Hepatocyte (in vitro differentiated cells): Measurements from ENCODE around the gene TSKS.

Experiments used
- EZH2 ChIP-seq: fragments of 200-600 bp; sonication (generic); IDR thresholded peaks from 2 replicates; pipeline ENCODE4 v1.6.1; 2016; ENCODE audit warnings: antibody characterized with exemption, mild to moderate bottlenecking, borderline replicate concordance
- EZH2phosphoT487 ChIP-seq: fragments of 200-600 bp; sonication (generic); IDR thresholded peaks from one replicate; pipeline ENCODE4 v1.6.1; 2018; ENCODE audit warnings: antibody characterized with exemption, mild to moderate bottlenecking, low read depth, moderate library complexity; ENCODE audit not compliant: unreplicated experiment, severe bottlenecking
- TF ChIP-seq, protein P1 (sequence below): fragments of 200-600 bp; sonication (generic); IDR thresholded peaks from 2 replicates; pipeline ENCODE4 v1.5.1; 2016; ENCODE audit warnings: antibody characterized with exemption, mild to moderate bottlenecking; ENCODE audit not compliant: poor library complexity

DNA sequence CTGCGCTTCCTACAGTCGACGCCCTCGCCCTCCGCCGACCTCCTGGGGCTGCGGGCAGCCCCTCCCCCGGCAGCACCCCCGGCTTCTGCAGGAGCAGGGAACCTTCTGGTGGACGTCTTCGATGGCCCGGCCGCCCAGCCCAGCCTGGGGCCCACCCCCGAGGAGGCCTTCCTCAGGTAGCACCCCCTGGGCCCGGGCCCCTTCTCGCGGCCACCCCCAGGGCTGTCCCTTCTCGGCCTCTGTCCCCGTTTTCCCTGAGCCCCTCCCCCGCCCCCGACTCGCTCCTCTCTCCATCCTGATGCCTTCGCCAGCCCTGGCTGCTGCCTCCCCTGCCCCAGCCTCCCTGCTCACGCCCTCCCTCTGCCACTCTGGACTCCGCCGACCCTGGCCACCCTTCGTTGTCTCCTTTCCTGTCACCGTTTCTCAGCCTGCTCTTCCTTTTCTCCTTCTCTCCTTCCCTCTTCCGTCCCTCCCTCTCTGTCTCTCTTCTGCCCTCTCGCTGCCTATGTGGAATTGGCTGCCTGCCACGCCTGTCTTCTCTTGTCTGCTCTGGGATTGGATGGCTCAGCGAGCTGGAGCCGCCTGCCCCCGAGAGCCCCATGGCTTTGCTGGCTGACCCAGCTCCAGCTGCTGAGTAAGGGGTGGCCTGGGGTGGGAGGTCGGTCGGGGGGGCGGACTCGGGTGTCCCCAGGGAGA lies 39.0 kb upstream of the TSKS start:
- TF ChIP-seq, protein P1, sequence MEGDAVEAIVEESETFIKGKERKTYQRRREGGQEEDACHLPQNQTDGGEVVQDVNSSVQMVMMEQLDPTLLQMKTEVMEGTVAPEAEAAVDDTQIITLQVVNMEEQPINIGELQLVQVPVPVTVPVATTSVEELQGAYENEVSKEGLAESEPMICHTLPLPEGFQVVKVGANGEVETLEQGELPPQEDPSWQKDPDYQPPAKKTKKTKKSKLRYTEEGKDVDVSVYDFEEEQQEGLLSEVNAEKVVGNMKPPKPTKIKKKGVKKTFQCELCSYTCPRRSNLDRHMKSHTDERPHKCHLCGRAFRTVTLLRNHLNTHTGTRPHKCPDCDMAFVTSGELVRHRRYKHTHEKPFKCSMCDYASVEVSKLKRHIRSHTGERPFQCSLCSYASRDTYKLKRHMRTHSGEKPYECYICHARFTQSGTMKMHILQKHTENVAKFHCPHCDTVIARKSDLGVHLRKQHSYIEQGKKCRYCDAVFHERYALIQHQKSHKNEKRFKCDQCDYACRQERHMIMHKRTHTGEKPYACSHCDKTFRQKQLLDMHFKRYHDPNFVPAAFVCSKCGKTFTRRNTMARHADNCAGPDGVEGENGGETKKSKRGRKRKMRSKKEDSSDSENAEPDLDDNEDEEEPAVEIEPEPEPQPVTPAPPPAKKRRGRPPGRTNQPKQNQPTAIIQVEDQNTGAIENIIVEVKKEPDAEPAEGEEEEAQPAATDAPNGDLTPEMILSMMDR, result peak; percentile 26
- no peak for TF ChIP-seq EZH2
- no peak for TF ChIP-seq EZH2phosphoT487
